Measurements from ENCODE around the gene ASPG. TPM values are rescaled to one million over a fixed set of nuclear protein-coding genes. Genes with fewer than 3 reads are reported as not detected.

ASPG gene
- polyA plus RNA-seq, 1 donor from 2014 or later, result 0.16 TPM

GRCh38 chr14:104149278-104149595 is 63.7 kb downstream of the ASPG start:
- no peak overlapping the region for H2AFZ ChIP-seq (ENCODE audit: low read depth, low read length)
- no peaks in the 10 kb centered on the region for H3F3A ChIP-seq (ENCODE audit: insufficient read depth, low read length, poor library complexity, severe bottlenecking)
- no peaks in the 10 kb centered on the region for H4K20me1 ChIP-seq (ENCODE audit: insufficient read depth)
- no peaks in the 10 kb centered on the region for H3K9me3 ChIP-seq (ENCODE audit: low read length)
- no peak overlapping the region for H3K4me2 ChIP-seq (ENCODE audit: low read length)
- TF ChIP-seq EP300 (conservative IDR thresholded peaks at IDR 0.05; ENCODE audit: poor library complexity, severe bottlenecking), result no peak
- TF ChIP-seq RAD21 (conservative IDR thresholded peaks at IDR 0.05), result no peak
- no peak for TF ChIP-seq POLR2AphosphoS5 (IDR thresholded peaks at IDR 0.05)
- TF ChIP-seq CTCF (IDR thresholded peaks at IDR 0.05; ENCODE audit: poor library complexity, severe bottlenecking), result no peak
- no peak for TF ChIP-seq TAF1 (IDR thresholded peaks at IDR 0.05; ENCODE audit: low read depth)
- no peak for TF ChIP-seq EZH2 (IDR thresholded peaks at IDR 0.05; ENCODE audit: borderline replicate concordance, insufficient read depth, low read length, poor library complexity, severe bottlenecking)
- no peak for TF ChIP-seq REST (IDR thresholded peaks at IDR 0.05; ENCODE audit: borderline replicate concordance)
- TF ChIP-seq MXI1 (conservative IDR thresholded peaks at IDR 0.05; ENCODE audit: poor library complexity, severe bottlenecking), result no peak
- no peak for TF ChIP-seq SMC3 (conservative IDR thresholded peaks at IDR 0.05; ENCODE audit: poor library complexity)
- peak overlapping the region; percentile 20 for H3K9ac ChIP-seq (ENCODE audit: low read length)
- H3K27ac ChIP-seq (ENCODE audit: low read length), result no peak overlapping the region
- H3K4me3 ChIP-seq (ENCODE audit: low read length), result no peak overlapping the region
- peaks cover 5% of the 10 kb centered on the region for H3K79me2 ChIP-seq (replicated peaks; ENCODE audit: insufficient read depth, low read length)
- H3K9me2 ChIP-seq (ENCODE audit: insufficient read depth, low read length), result no peaks in the 10 kb centered on the region
- H3K27me3 ChIP-seq (ENCODE audit: insufficient read depth, low read depth, low read length), result no peaks in the 10 kb centered on the region
- H3K36me3 ChIP-seq (ENCODE audit: insufficient read depth, low read length), result no peaks in the 10 kb centered on the region

- Histone ChIP-seq H3K9me3 (ENCODE audit: low read length) (no peaks in the 10 kb centered on the region), H3K27me3 (ENCODE audit: insufficient read depth, low read depth, low read length) (no peaks in the 10 kb centered on the region), H3K9me2 (ENCODE audit: insufficient read depth, low read length) (no peaks in the 10 kb centered on the region), H3K4me2 (ENCODE audit: low read length) (no peak overlapping the region), H3F3A (ENCODE audit: insufficient read depth, low read length, poor library complexity, severe bottlenecking) (no peaks in the 10 kb centered on the region), H3K27ac (ENCODE audit: low read length) (no peak overlapping the region), H3K9ac (ENCODE audit: low read length) (peak overlapping the region; percentile 20), H4K20me1 (ENCODE audit: insufficient read depth) (no peaks in the 10 kb centered on the region), H3K36me3 (ENCODE audit: insufficient read depth, low read length) (no peaks in the 10 kb centered on the region), H3K4me3 (ENCODE audit: low read length) (no peak overlapping the region), H2AFZ (ENCODE audit: low read depth, low read length) (no peak overlapping the region), H3K79me2 (replicated peaks; ENCODE audit: insufficient read depth, low read length) (peaks cover 5% of the 10 kb centered on the region)
- TF ChIP-seq EZH2 (IDR thresholded peaks at IDR 0.05; ENCODE audit: borderline replicate concordance, insufficient read depth, low read length, poor library complexity, severe bottlenecking) (no peak), TAF1 (IDR thresholded peaks at IDR 0.05; ENCODE audit: low read depth) (no peak), SMC3 (conservative IDR thresholded peaks at IDR 0.05; ENCODE audit: poor library complexity) (no peak), EP300 (conservative IDR thresholded peaks at IDR 0.05; ENCODE audit: poor library complexity, severe bottlenecking) (no peak), REST (IDR thresholded peaks at IDR 0.05; ENCODE audit: borderline replicate concordance) (no peak), MXI1 (conservative IDR thresholded peaks at IDR 0.05; ENCODE audit: poor library complexity, severe bottlenecking) (no peak), CTCF (IDR thresholded peaks at IDR 0.05; ENCODE audit: poor library complexity, severe bottlenecking) (no peak), POLR2AphosphoS5 (IDR thresholded peaks at IDR 0.05) (no peak), RAD21 (conservative IDR thresholded peaks at IDR 0.05) (no peak)
These were observed 64.2 kb downstream of the ASPG start for GRCh38 chr14:104149617-104150135.

Data from neural cell (in vitro differentiated cells).